CD1c-positive myeloid dendritic cell (primary cell): ENCODE data around the gene PEBP1.
"Not testable (repeated sequence)": the region's sequence is repeated elsewhere in the genome, so short reads cannot be mapped to it uniquely, and the experiment has no call there.

Experiments
- DNase-seq: peaks from one replicate; pipeline ENCODE4 v3.0.0-alpha.2; 2016; ENCODE audit errors: extremely low spot score

PEBP1 gene

GRCh38 chr12:118135788-118136558 is at the start of gene PEBP1:
TSS of gene PEBP1 (plus strand) at chr12:118136124. CDS start at chr12:118136210, 86 bp downstream.
- peak; percentile 93 for DNase-seq

GRCh38 chr12:118089782-118090181 is 46.1 kb upstream of the PEBP1 start:
- no peak for DNase-seq

- no peak for DNase-seq
Measured at GRCh38 chr12:118094039-118094438, 41.9 kb upstream of the PEBP1 start.

GRCh38 chr12:118098401-118098800 is 37.5 kb upstream of the PEBP1 start:
- DNase-seq = no peak

- DNase-seq = no peak
Measured at GRCh38 chr12:118098911-118099671, 36.8 kb upstream of the PEBP1 start.

- no peak for DNase-seq
Measured at GRCh38 chr12:118101051-118101450, 34.9 kb upstream of the PEBP1 start.

GRCh38 chr12:118102070-118102469 is 33.9 kb upstream of the PEBP1 start:
- DNase-seq = no peak

- no peak for DNase-seq
Measured at GRCh38 chr12:118102609-118103008, 33.3 kb upstream of the PEBP1 start.

- no peak for DNase-seq
Measured at GRCh38 chr12:118103201-118103600, 32.7 kb upstream of the PEBP1 start.

- DNase-seq = peak; percentile 75
Measured at GRCh38 chr12:118103601-118104382, 32.1 kb upstream of the PEBP1 start, which contains the start of gene VSIG10. TSS of gene VSIG10 (minus strand) at chr12:118104011. CDS start at chr12:118103671, 340 bp downstream.

- DNase-seq = no peak
Measured at GRCh38 chr12:118107011-118107410, 28.9 kb upstream of the PEBP1 start.

GRCh38 chr12:118107694-118108093 is 28.2 kb upstream of the PEBP1 start:
- DNase-seq = no peak

GRCh38 chr12:118109088-118109487 is 26.8 kb upstream of the PEBP1 start:
- DNase-seq = no peak

- DNase-seq = no peak
Measured at GRCh38 chr12:118119449-118119879, 16.5 kb upstream of the PEBP1 start.

GRCh38 chr12:118120579-118121363 is 15.2 kb upstream of the PEBP1 start:
- DNase-seq = peak; percentile 74

- no peak for DNase-seq
Measured at GRCh38 chr12:118122264-118122663, 13.7 kb upstream of the PEBP1 start.

- no peak for DNase-seq
Measured at GRCh38 chr12:118124333-118124874, 11.5 kb upstream of the PEBP1 start.

GRCh38 chr12:118125743-118126118 is 10.2 kb upstream of the PEBP1 start:
- DNase-seq = no peak

GRCh38 chr12:118126119-118126757 is 9.7 kb upstream of the PEBP1 start:
- DNase-seq = no peak

GRCh38 chr12:118127867-118128266 is 8.1 kb upstream of the PEBP1 start:
- DNase-seq = no peak

- DNase-seq = not testable (repeated sequence)
Measured at GRCh38 chr12:118129436-118129835, 6.5 kb upstream of the PEBP1 start.
